Spinal cord (tissue), 10 donors: Measurements from ENCODE around the gene MAP3K6. TPM values are rescaled to one million over a fixed set of nuclear protein-coding genes. Genes with fewer than 3 reads are reported as not detected.

ENCODE experiments used
- DNase-seq, 6 donors: peaks; one replicate each; pipeline versions ENCODE4 v3.0.0 to v3.0.0-alpha.2; 2013 to 2015; ENCODE audit warnings: low spot score in 6 of 6, low read depth in 4 of 6
- H3K27ac ChIP-seq: one replicate; pipeline ENCODE4 v1.5.1; 2013; ENCODE audit warnings: low read depth, low read length, control low read depth
- H3K27me3 ChIP-seq: one replicate; pipeline ENCODE4 v1.6.1; 2013; ENCODE audit warnings: low read length; ENCODE audit not compliant: control insufficient read depth, insufficient read depth
- H3K36me3 ChIP-seq: one replicate; pipeline ENCODE4 v1.6.1; 2013; ENCODE audit warnings: low read length; ENCODE audit not compliant: control insufficient read depth, insufficient read depth
- H3K4me1 ChIP-seq: one replicate; pipeline ENCODE4 v1.6.1; 2013; ENCODE audit warnings: low read length; ENCODE audit not compliant: control insufficient read depth, insufficient read depth
- H3K4me3 ChIP-seq: one replicate; pipeline ENCODE4 v1.5.1; 2013; ENCODE audit warnings: low read depth, low read length, control low read depth
- H3K9me3 ChIP-seq: one replicate; pipeline ENCODE4 v1.6.1; 2013; ENCODE audit warnings: low read length; ENCODE audit not compliant: control insufficient read depth, insufficient read depth
- WGBS: methylation state at CpG from one replicate; pipeline ENCODE4 v1.1.5; 2013; ENCODE audit warnings: missing lambda C conversion rate; ENCODE audit not compliant: insufficient coverage; 5-methylcytosine and 5-hydroxymethylcytosine counted together
- polyA plus RNA-seq, 2 donors: library from polyadenylated mRNA; unstranded; fragments of 120-200 nt; gene quantifications; one replicate each; pipeline ENCODE4 v1.2.1, GENCODE V29; 2013; ENCODE audit not compliant: insufficient read length in 2 of 2
- total RNA-seq, 2 donors: library from RNA; depleted of rRNA in 1 of 2; stranded (reverse); fragments of 120-200 nt in 1 of 2; fragments of >200 nt in 1 of 2; gene quantifications; one replicate each; pipeline versions ENCODE4 v1.2.3 to v1.2.4, GENCODE V29; 2013 to 2014
- donor health status: healthy.

The MAP3K6 gene
- total and polyA plus RNA-seq, 4 donors = 5.8 to 21.7 (median 10.1) TPM

DNA sequence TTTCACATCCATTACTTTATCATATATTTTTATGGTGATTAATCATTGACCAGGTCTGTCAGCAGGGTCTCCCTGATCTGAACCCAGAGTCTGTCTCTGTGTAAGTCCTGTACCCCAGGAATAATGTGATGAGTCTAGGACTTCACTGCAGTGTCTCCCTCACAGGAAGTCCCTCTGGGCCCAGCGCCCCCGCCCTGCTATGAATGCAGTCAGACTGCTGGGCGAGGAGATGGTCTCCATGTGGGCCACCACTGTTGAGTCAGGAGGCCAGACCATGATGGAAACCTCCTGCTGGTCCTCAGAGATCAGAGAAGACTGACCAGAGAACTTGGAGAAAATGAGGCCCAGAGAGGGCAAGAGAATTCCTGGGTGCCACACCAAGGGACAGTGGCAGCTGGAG is 35.3 kb downstream of the MAP3K6 start:
- DNase-seq = no peak
- Histone ChIP-seq H3K27ac (no peak overlapping the region), H3K27me3 (no peaks in the 10 kb centered on the region), H3K4me1 (no peaks in the 10 kb centered on the region), H3K4me3 (no peak overlapping the region), H3K36me3 (peaks cover 78% of the 10 kb centered on the region), H3K9me3 (no peaks in the 10 kb centered on the region)
- WGBS = 95% methylated on average over 3 of the region's 3 CpGs

DNA sequence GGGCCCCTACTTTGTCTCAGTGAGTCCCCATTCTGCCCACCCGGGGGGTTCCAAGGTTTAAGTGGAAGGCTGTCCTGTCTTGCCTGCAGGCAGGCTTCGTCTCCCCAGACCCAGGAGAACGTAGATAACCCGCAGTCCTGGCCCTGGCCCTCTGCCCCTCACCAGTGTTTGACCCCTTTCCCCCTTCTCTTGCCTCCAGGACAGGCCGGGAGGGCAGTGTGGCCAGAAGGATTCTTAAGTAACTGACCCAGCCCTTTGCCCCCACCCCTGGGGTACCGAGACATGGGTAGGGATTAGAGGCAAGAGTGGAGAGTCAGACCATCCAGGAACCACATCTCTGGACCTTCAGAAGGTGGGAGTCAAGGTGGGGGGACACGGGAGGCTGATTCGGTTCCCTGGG is 36.0 kb downstream of the MAP3K6 start:
- Histone ChIP-seq H3K27me3 (no peaks in the 10 kb centered on the region), H3K9me3 (no peaks in the 10 kb centered on the region), H3K36me3 (peaks cover 71% of the 10 kb centered on the region), H3K27ac (no peak overlapping the region), H3K4me3 (no peak overlapping the region), H3K4me1 (no peaks in the 10 kb centered on the region)
- DNase-seq = no peak
- 90% methylated on average over 7 of the region's 8 CpGs for WGBS

- Histone ChIP-seq H3K27me3 (no peaks in the 10 kb centered on the region), H3K4me1 (peaks cover 4% of the 10 kb centered on the region), H3K9me3 (no peaks in the 10 kb centered on the region), H3K36me3 (peaks cover 51% of the 10 kb centered on the region), H3K27ac (no peak overlapping the region), H3K4me3 (no peak overlapping the region)
- no peak for DNase-seq
- 90% methylated on average over 4 of the region's 5 CpGs for WGBS
Measured at GRCh38 chr1:27327964-27328363, 38.8 kb downstream of the MAP3K6 start.

GRCh38 chr1:27325286-27325685 is 41.5 kb downstream of the MAP3K6 start:
- no peak for DNase-seq
- 94% methylated on average over 15 of the region's 15 CpGs for WGBS
- no peak overlapping the region for H3K27ac ChIP-seq
- peaks cover 11% of the 10 kb centered on the region for H3K4me1 ChIP-seq
- H3K27me3 ChIP-seq = no peaks in the 10 kb centered on the region
- H3K9me3 ChIP-seq = no peaks in the 10 kb centered on the region
- peaks cover 25% of the 10 kb centered on the region for H3K36me3 ChIP-seq
- H3K4me3 ChIP-seq = no peak overlapping the region

GRCh38 chr1:27322569-27323240 is 44.1 kb downstream of the MAP3K6 start:
- WGBS = 0% methylated on average over 2 of the region's 10 CpGs
- peaks cover 18% of the 10 kb centered on the region for H3K4me1 ChIP-seq
- peaks cover 18% of the 10 kb centered on the region for H3K36me3 ChIP-seq

GRCh38 chr1:27321813-27322568 is 44.8 kb downstream of the MAP3K6 start, which contains the start of gene TMEM222:
Gene TMEM222 (plus strand): TSS chr1:27322163. CDS start chr1:27322198, 35 bp downstream.
- no peaks in the 10 kb centered on the region for H3K27me3 ChIP-seq
- peak within 1 kb of the TSS; percentile 99 for H3K4me3 ChIP-seq
- peaks cover 24% of the 10 kb centered on the region for H3K4me1 ChIP-seq
- H3K9me3 ChIP-seq = no peaks in the 10 kb centered on the region
- H3K36me3 ChIP-seq = peaks cover 11% of the 10 kb centered on the region
- 0% methylated on average over 66 of the region's 67 CpGs for whole genome bisulfite sequencing
- DNase-seq = peak; percentile 82 to 99 (median 94)
- H3K27ac ChIP-seq = peak within 1 kb of the TSS; percentile 80

More at GRCh38 chr1:27322569-27323240, 44.1 kb downstream of the MAP3K6 start:
- DNase-seq = no peak
- Histone ChIP-seq H3K27ac (peak overlapping the region; percentile 80), H3K4me3 (peak overlapping the region; percentile 99), H3K27me3 (no peaks in the 10 kb centered on the region), H3K9me3 (no peaks in the 10 kb centered on the region)

GRCh38 chr1:27318596-27318995 is 48.2 kb downstream of the MAP3K6 start:
- Histone ChIP-seq H3K4me1 (peaks cover 24% of the 10 kb centered on the region), H3K27me3 (no peaks in the 10 kb centered on the region), H3K27ac (peak overlapping the region; percentile 69), H3K36me3 (no peaks in the 10 kb centered on the region), H3K4me3 (no peak overlapping the region), H3K9me3 (no peaks in the 10 kb centered on the region)
- no CpG with 5 or more reads among the region's 1 CpG for WGBS
- peak in 2 of 6 donors; percentile 32 to 75 for DNase-seq

DNA sequence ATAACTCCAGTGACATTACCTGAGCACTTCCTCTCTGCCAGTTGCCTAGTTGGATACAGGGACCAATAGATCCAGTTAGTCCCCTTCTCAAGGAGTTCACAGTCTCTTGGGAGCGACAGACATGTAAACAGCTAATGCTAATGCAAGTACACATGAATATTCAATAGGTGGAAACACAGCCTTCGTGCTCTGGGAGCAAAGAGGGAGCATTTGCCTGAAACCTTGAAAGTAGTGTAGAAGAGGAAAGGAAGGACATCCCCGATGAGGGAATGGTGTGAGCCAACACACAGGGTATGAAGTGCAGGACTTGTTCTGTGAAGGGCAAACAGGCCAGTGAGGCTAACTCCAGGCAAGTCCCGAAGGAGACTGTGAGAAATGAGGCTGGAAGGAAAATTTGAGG is 48.6 kb downstream of the MAP3K6 start:
- DNase-seq = peak in 3 of 6 donors; percentile 10 to 72 (median 60)
- Histone ChIP-seq H3K27ac (peak overlapping the region; percentile 69), H3K4me3 (no peak overlapping the region), H3K4me1 (peaks cover 20% of the 10 kb centered on the region), H3K9me3 (no peaks in the 10 kb centered on the region), H3K36me3 (no peaks in the 10 kb centered on the region), H3K27me3 (no peaks in the 10 kb centered on the region)
- 10% methylated on average over 3 of the region's 4 CpGs for WGBS

DNA sequence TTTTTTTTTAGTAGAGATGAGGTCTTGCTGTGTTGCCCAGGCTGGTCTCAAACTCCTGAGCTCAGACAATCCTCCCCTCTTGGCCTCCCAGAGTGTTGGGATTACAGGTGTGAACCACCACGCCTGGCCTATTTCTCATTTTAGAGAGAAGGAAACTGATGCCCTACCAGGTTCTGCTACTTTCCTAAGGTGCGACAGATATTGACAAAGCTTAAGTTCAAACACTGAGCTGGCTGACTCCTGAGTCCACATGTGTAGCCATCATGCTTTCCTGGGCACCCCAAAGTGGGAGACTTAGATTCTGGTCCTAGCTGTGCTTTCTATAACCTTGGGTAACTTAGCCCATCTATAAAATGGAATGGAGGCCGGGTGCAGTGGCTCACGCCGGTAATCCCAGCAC is 49.9 kb downstream of the MAP3K6 start:
- Histone ChIP-seq H3K4me3 (no peak overlapping the region), H3K4me1 (peaks cover 19% of the 10 kb centered on the region), H3K27me3 (no peaks in the 10 kb centered on the region), H3K9me3 (no peaks in the 10 kb centered on the region), H3K27ac (no peak overlapping the region), H3K36me3 (no peaks in the 10 kb centered on the region)
- no peak for DNase-seq
- WGBS = 89% methylated on average over 5 of the region's 5 CpGs
